Naive thymus-derived CD8-positive, alpha-beta T cell (primary cell): ENCODE results near the gene ALX4. TPM values are rescaled to one million over a fixed set of nuclear protein-coding genes. Genes with fewer than 3 reads are reported as not detected.

Experiments used
- ATAC-seq, 2 donors: fragments of 150-1000 bp; cut with Tn5 transposase in 1 of 2; sonication (Bioruptor Pico), chemical (Tn5 transposase) in 1 of 2; 1 replicate in 1 of 2; 2 replicates in 1 of 2; pipeline ENCODE4 v1.10.0; 2021; ENCODE audit warnings: mild to moderate bottlenecking in 2 of 2, moderate library complexity in 2 of 2
- POLR2A ChIA-PET: fragments of 350-600 bp; sonication (Branson Sonifier 250); formaldehyde crosslinking; loops from one replicate; lab custom pipeline; 2021; ENCODE audit warnings: antibody characterized with exemption; lab: Charles Lee
- DNase-seq, 10 donors: peaks; one replicate each; pipeline versions ENCODE4 v3.0.0 to v3.0.0-alpha.2; 2020 to 2022
- H3K27ac Mint-ChIP-seq, 10 donors: one replicate each; pipeline ENCODE4 v1.8.0; 2020 to 2022; ENCODE audit warnings: mild to moderate bottlenecking in 10 of 10, mixed read lengths in 10 of 10, moderate library complexity in 4 of 10, inconsistent platforms in 1 of 10
- H3K27me3 Mint-ChIP-seq, 5 donors: one replicate each; pipeline ENCODE4 v1.8.0; 2021 to 2022; ENCODE audit warnings: mixed read lengths in 5 of 5
- H3K36me3 Mint-ChIP-seq, 3 donors: one replicate each; pipeline ENCODE4 v1.8.0; 2020 to 2022; ENCODE audit warnings: mixed read lengths in 3 of 3, mild to moderate bottlenecking in 2 of 3, inconsistent platforms in 1 of 3
- H3K4me1 Mint-ChIP-seq, 4 donors: one replicate each; pipeline ENCODE4 v1.8.0; 2021 to 2022; ENCODE audit warnings: mixed read lengths in 4 of 4
- H3K4me3 Mint-ChIP-seq, 10 donors: one replicate each; pipeline ENCODE4 v1.8.0; 2020 to 2022; ENCODE audit warnings: mild to moderate bottlenecking in 10 of 10, mixed read lengths in 10 of 10, moderate library complexity in 6 of 10, inconsistent platforms in 1 of 10
- H3K9me3 Mint-ChIP-seq, 9 donors: one replicate each; pipeline ENCODE4 v1.8.0; 2020 to 2022; ENCODE audit warnings: mixed read lengths in 9 of 9, mild to moderate bottlenecking in 3 of 9, inconsistent platforms in 1 of 9, moderate library complexity in 1 of 9
- polyA plus RNA-seq, 3 donors: library from polyadenylated mRNA; unstranded; fragments of 300-500 nt; fragmentation: Illumina TruSeq; gene quantifications; one replicate each; pipeline ENCODE4 v1.2.3, GENCODE V29; 2021
- total RNA-seq, 8 experiments: library from RNA in 2 of 8; stranded (reverse) in 2 of 8; gene quantifications; one replicate each; pipeline ENCODE4 v1.2.3 and lab custom pipeline; 2021 to 2026

ALX4 gene
- total and polyA plus RNA-seq, 5 experiments from 2014 or later, result not detected

GRCh38 chr11:44275961-44276550, 33.9 kb downstream of the ALX4 start:
- ATAC-seq (no peak), DNase-seq (no peak)
- Mint-ChIP-seq H3K4me1 (no peaks in the 10 kb centered on the region), H3K27ac (no peak overlapping the region), H3K9me3 (peaks cover 0 to 3% (median 0%) of the 10 kb centered on the region in 9 donors), H3K4me3 (no peak overlapping the region), H3K36me3 (no peaks in the 10 kb centered on the region), H3K27me3 (peaks cover 0 to 4% (median 3%) of the 10 kb centered on the region in 5 donors)
- POLR2A ChIA-PET, result no interaction called here

- Mint-ChIP-seq H3K4me1 (no peaks in the 10 kb centered on the region), H3K27ac (no peak overlapping the region), H3K27me3 (peaks cover 0 to 8% (median 3%) of the 10 kb centered on the region in 5 donors), H3K36me3 (no peaks in the 10 kb centered on the region), H3K9me3 (peaks cover 0 to 3% (median 0%) of the 10 kb centered on the region in 9 donors), H3K4me3 (no peak overlapping the region)
- POLR2A ChIA-PET, result no interaction called here
- ATAC-seq, result no peak
- DNase-seq, result no peak
Measured at GRCh38 chr11:44275241-44275640, 34.7 kb downstream of the ALX4 start.

GRCh38 chr11:44274404-44274803, 35.5 kb downstream of the ALX4 start:
- Mint-ChIP-seq H3K9me3 (peaks cover 0 to 3% (median 0%) of the 10 kb centered on the region in 9 donors), H3K4me3 (no peak overlapping the region), H3K36me3 (no peaks in the 10 kb centered on the region), H3K4me1 (no peaks in the 10 kb centered on the region), H3K27ac (no peak overlapping the region), H3K27me3 (peaks cover 0 to 8% (median 1%) of the 10 kb centered on the region in 5 donors)
- POLR2A ChIA-PET, result no interaction called here
- DNase-seq (no peak), ATAC-seq (no peak)

- no peaks in the 10 kb centered on the region for H3K36me3 Mint-ChIP-seq
- H3K9me3 Mint-ChIP-seq, result peaks cover 0 to 3% (median 0%) of the 10 kb centered on the region in 9 donors
- DNase-seq, result no peak
- POLR2A ChIA-PET, result no interaction called here
- H3K4me1 Mint-ChIP-seq, result peaks cover 0 to 1% (median 0%) of the 10 kb centered on the region in 4 donors
- H3K27ac Mint-ChIP-seq, result no peak overlapping the region
- no peak overlapping the region for H3K4me3 Mint-ChIP-seq
- ATAC-seq, result no peak
- H3K27me3 Mint-ChIP-seq, result peaks cover 0 to 8% (median 3%) of the 10 kb centered on the region in 5 donors
Measured at GRCh38 chr11:44271286-44271685, 38.7 kb downstream of the ALX4 start.

- POLR2A ChIA-PET, result no interaction called here
- H3K4me1 Mint-ChIP-seq, result peaks cover 0 to 1% (median 0%) of the 10 kb centered on the region in 4 donors
- H3K9me3 Mint-ChIP-seq, result peaks cover 0 to 3% (median 0%) of the 10 kb centered on the region in 9 donors
- H3K27ac Mint-ChIP-seq, result no peak overlapping the region
- H3K4me3 Mint-ChIP-seq, result no peak overlapping the region
- no peak for DNase-seq
- H3K27me3 Mint-ChIP-seq, result peaks cover 0 to 8% (median 3%) of the 10 kb centered on the region in 5 donors
- no peaks in the 10 kb centered on the region for H3K36me3 Mint-ChIP-seq
- no peak for ATAC-seq
Measured at GRCh38 chr11:44270403-44271273, 39.3 kb downstream of the ALX4 start.

- peaks cover 0 to 1% (median 0%) of the 10 kb centered on the region in 4 donors for H3K4me1 Mint-ChIP-seq
- no peaks in the 10 kb centered on the region for H3K36me3 Mint-ChIP-seq
- H3K9me3 Mint-ChIP-seq, result peaks cover 0 to 3% (median 0%) of the 10 kb centered on the region in 9 donors
- H3K4me3 Mint-ChIP-seq, result no peak overlapping the region
- peaks cover 0 to 8% (median 3%) of the 10 kb centered on the region in 5 donors for H3K27me3 Mint-ChIP-seq
- H3K27ac Mint-ChIP-seq, result no peak overlapping the region
- ATAC-seq (no peak), DNase-seq (no peak)
- POLR2A ChIA-PET, result no interaction called here
Measured at GRCh38 chr11:44269369-44270351, 40.3 kb downstream of the ALX4 start.

- POLR2A ChIA-PET, result no interaction called here
- peaks cover 0 to 3% (median 0%) of the 10 kb centered on the region in 9 donors for H3K9me3 Mint-ChIP-seq
- peaks cover 0 to 1% (median 0%) of the 10 kb centered on the region in 4 donors for H3K4me1 Mint-ChIP-seq
- H3K4me3 Mint-ChIP-seq, result no peak overlapping the region
- peaks cover 0 to 8% (median 3%) of the 10 kb centered on the region in 5 donors for H3K27me3 Mint-ChIP-seq
- H3K36me3 Mint-ChIP-seq, result no peaks in the 10 kb centered on the region
- H3K27ac Mint-ChIP-seq, result no peak overlapping the region
- no peak for DNase-seq
- ATAC-seq, result no peak
Measured at GRCh38 chr11:44268614-44269080, 41.3 kb downstream of the ALX4 start.

- no peak for DNase-seq
- H3K27ac Mint-ChIP-seq, result no peak overlapping the region
- no peak for ATAC-seq
- peaks cover 0 to 8% (median 3%) of the 10 kb centered on the region in 5 donors for H3K27me3 Mint-ChIP-seq
- H3K4me3 Mint-ChIP-seq, result no peak overlapping the region
- H3K4me1 Mint-ChIP-seq, result peaks cover 0 to 1% (median 0%) of the 10 kb centered on the region in 4 donors
- no peaks in the 10 kb centered on the region for H3K9me3 Mint-ChIP-seq
- POLR2A ChIA-PET, result no interaction called here
- no peaks in the 10 kb centered on the region for H3K36me3 Mint-ChIP-seq
Measured at GRCh38 chr11:44267750-44268613, 42.0 kb downstream of the ALX4 start.

- H3K27me3 Mint-ChIP-seq, result peaks cover 0 to 10% (median 3%) of the 10 kb centered on the region in 5 donors
Measured at GRCh38 chr11:44267006-44267749, 42.8 kb downstream of the ALX4 start.

GRCh38 chr11:44266056-44266780, 43.7 kb downstream of the ALX4 start:
- Mint-ChIP-seq H3K27me3 (peaks cover 0 to 10% (median 0%) of the 10 kb centered on the region in 5 donors), H3K4me1 (peaks cover 0 to 1% (median 0%) of the 10 kb centered on the region in 4 donors), H3K27ac (peak overlapping the region in 1 of 10 donors; percentile 29), H3K36me3 (no peaks in the 10 kb centered on the region), H3K4me3 (no peak overlapping the region), H3K9me3 (no peaks in the 10 kb centered on the region)
- DNase-seq (no peak), ATAC-seq (no peak)
- POLR2A ChIA-PET, result no interaction called here

More at GRCh38 chr11:44267006-44267749, 42.8 kb downstream of the ALX4 start:
- POLR2A ChIA-PET, result no interaction called here
- Mint-ChIP-seq H3K9me3 (no peaks in the 10 kb centered on the region), H3K36me3 (no peaks in the 10 kb centered on the region), H3K4me3 (no peak overlapping the region), H3K27ac (no peak overlapping the region), H3K4me1 (peaks cover 0 to 1% (median 0%) of the 10 kb centered on the region in 4 donors)
- ATAC-seq (no peak), DNase-seq (no peak)
